GM12891 (cell line): ENCODE results near the gene ELOVL5.

Source experiments
- POLR2A ChIP-seq: IDR thresholded peaks from 2 replicates; pipeline ENCODE4 v1.6.1; 2011; ENCODE audit warnings: low read depth, low read length, control low read depth
- POLR2AphosphoS5 ChIP-seq: IDR thresholded peaks from 2 replicates; pipeline ENCODE4 v1.6.1; 2011; ENCODE audit warnings: low read depth, low read length, control low read depth
- SPI1 ChIP-seq: IDR thresholded peaks from 2 replicates; pipeline ENCODE4 v1.6.1; 2011; ENCODE audit warnings: low read depth, low read length, control low read depth
- TAF1 ChIP-seq: IDR thresholded peaks from 2 replicates; pipeline ENCODE4 v1.6.1; 2011; ENCODE audit warnings: low read depth, low read length, control low read depth

DNA sequence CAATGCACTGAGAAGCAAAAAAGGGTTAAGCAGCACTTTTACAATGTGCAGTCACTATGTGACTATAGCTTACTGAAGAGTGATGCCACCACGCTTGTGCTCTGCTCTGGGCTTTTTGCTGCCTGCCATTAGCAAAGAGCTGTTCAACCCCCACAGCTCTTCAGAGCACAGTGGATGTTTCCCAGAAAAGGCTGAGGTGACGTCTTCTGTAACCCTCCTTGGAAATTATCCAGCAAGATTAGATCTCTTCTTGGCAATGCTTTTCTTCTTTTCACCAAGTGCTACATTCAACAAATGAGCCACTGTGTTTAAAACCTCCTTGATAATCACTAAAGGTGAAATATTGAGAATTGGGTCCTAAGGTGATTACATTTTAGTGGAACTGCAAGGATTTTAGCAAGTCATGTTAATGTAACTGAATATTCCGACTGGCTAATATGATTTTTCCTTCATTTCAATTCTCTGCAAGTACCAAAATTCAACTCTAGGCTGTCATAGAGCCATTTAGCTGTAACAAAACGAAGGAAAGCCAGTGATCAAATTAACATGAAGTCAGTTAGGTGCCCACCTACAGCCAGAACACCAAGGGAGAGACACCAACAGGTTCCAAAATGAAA, 34.9 kb downstream of the ELOVL5 start:
- TF ChIP-seq POLR2AphosphoS5 (no peak), SPI1 (no peak), TAF1 (no peak), POLR2A (no peak)
